ENCODE data around the gene ATP6V1G3. TPM values are rescaled to one million over a fixed set of nuclear protein-coding genes. Genes with fewer than 3 reads are reported as not detected.

Gene ATP6V1G3
- total and polyA plus RNA-seq, 11 donors, result not detected

- peaks cover 0 to 25% (median 0%) of the 10 kb centered on the region in 12 donors for H3K4me1 ChIP-seq
- TF ChIP-seq POLR2A (IDR thresholded peaks at IDR 0.05) (no peak), CTCF (IDR thresholded peaks at IDR 0.05) (no peak)
- DNase-seq, result no peak
- H3K36me3 ChIP-seq, result no peaks in the 10 kb centered on the region
- intact Hi-C loops (cut with DNase I), result no loop called here
- no peak for ATAC-seq
- 81 to 89% (median 83%) methylated on average over 1 of the region's 1 CpG for WGBS, 4 donors
- no peaks in the 10 kb centered on the region for H3K9me3 ChIP-seq
- no peaks in the 10 kb centered on the region for H3K27me3 ChIP-seq
- no peak overlapping the region for H3K4me3 ChIP-seq
- H3K27ac ChIP-seq, result peak overlapping the region in 1 of 12 donors; percentile 84
Observed at GRCh38 chr1:198542632-198543031, 2.2 kb upstream of the ATP6V1G3 start.

GRCh38 chr1:198541737-198542136, 1.3 kb upstream of the ATP6V1G3 start:
- TF ChIP-seq POLR2A (IDR thresholded peaks at IDR 0.05) (no peak), CTCF (IDR thresholded peaks at IDR 0.05) (no peak)
- no peak overlapping the region for H3K4me3 ChIP-seq
- 85 to 97% (median 90%) methylated on average over 3 of the region's 3 CpGs for WGBS, 4 donors
- H3K4me1 ChIP-seq, result peaks cover 0 to 25% (median 0%) of the 10 kb centered on the region in 12 donors
- no peaks in the 10 kb centered on the region for H3K27me3 ChIP-seq
- intact Hi-C loops (cut with DNase I), result no loop called here
- ATAC-seq (no peak), DNase-seq (no peak)
- H3K36me3 ChIP-seq, result no peaks in the 10 kb centered on the region
- H3K9me3 ChIP-seq, result no peaks in the 10 kb centered on the region
- no peak overlapping the region for H3K27ac ChIP-seq

- H3K4me3 ChIP-seq, result no peak overlapping the region
- DNase-seq, result no peak
- peaks cover 0 to 21% (median 0%) of the 10 kb centered on the region in 12 donors for H3K4me1 ChIP-seq
- H3K36me3 ChIP-seq, result no peaks in the 10 kb centered on the region
- intact Hi-C loops (cut with DNase I), result no loop called here
- H3K27me3 ChIP-seq, result no peaks in the 10 kb centered on the region
- no peak for TF ChIP-seq POLR2A (IDR thresholded peaks at IDR 0.05)
- no peak for TF ChIP-seq CTCF (IDR thresholded peaks at IDR 0.05)
- no peak for ATAC-seq
- no peaks in the 10 kb centered on the region for H3K9me3 ChIP-seq
- WGBS, 4 donors, result 91 to 95% (median 91%) methylated on average over 7 of the region's 7 CpGs
- H3K27ac ChIP-seq, result no peak overlapping the region
Observed at GRCh38 chr1:198538579-198539364, 1.7 kb downstream of the ATP6V1G3 start.

DNA sequence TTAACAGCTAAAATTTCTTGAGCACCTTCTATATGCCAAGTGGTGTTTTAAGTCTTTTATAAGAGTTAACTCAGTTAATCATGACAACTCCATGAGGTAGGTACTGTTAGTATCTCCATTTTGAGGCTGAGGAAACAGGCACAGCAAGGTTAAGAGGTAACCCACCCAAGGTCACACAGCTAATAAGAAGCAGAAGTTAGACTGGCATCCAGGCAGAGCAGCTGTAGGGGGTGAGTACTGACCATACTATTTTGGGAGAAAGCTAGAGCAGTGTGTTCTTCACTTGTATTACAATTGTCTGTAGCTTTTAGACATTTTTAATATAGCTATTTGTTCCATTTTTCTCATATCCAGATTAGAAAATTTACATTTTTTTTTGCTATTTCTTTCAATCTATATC, 4.8 kb downstream of the ATP6V1G3 start:
- no peak overlapping the region for H3K27ac ChIP-seq
- TF ChIP-seq CTCF (IDR thresholded peaks at IDR 0.05), result no peak
- no peak for TF ChIP-seq POLR2A (IDR thresholded peaks at IDR 0.05)

More for the DNA sequence above, 4.8 kb downstream of the ATP6V1G3 start:
- H3K36me3 ChIP-seq, result no peaks in the 10 kb centered on the region
- no peaks in the 10 kb centered on the region for H3K9me3 ChIP-seq
- H3K4me3 ChIP-seq, result no peak overlapping the region
- ATAC-seq, result no peak
- peaks cover 0 to 8% (median 0%) of the 10 kb centered on the region in 12 donors for H3K4me1 ChIP-seq
- DNase-seq, result no peak
- intact Hi-C loops (cut with DNase I), result no loop called here
- no peaks in the 10 kb centered on the region for H3K27me3 ChIP-seq
